Liver (tissue), 3 donors: ENCODE measurements around the gene SERPINA5.

Experiments
- EGR1 ChIP-seq, 2 donors: IDR thresholded peaks; 2 replicates each; pipeline ENCODE4 v1.6.1; 2016 to 2018; ENCODE audit warnings: antibody characterized with exemption in 2 of 2, low read depth in 2 of 2
- FOXA1 ChIP-seq: IDR thresholded peaks from 2 replicates; pipeline ENCODE4 v1.6.1; 2016; ENCODE audit warnings: antibody characterized with exemption
- HNF4G ChIP-seq: IDR thresholded peaks from 2 replicates; pipeline ENCODE4 v1.6.1; 2016; ENCODE audit warnings: antibody characterized with exemption
- NR2F2 ChIP-seq: IDR thresholded peaks from 2 replicates; pipeline ENCODE4 v1.6.1; 2016; ENCODE audit warnings: antibody characterized with exemption
- RAD21 ChIP-seq, 2 donors: IDR thresholded peaks; 2 replicates each; pipeline ENCODE4 v1.6.1; 2016; ENCODE audit warnings: antibody characterized with exemption in 2 of 2, mild to moderate bottlenecking in 2 of 2
- RXRA ChIP-seq, 2 donors: IDR thresholded peaks; 2 replicates each; pipeline ENCODE4 v1.6.1; 2017 to 2018; ENCODE audit warnings: antibody characterized with exemption in 2 of 2, mild to moderate bottlenecking in 1 of 2
- SP1 ChIP-seq: IDR thresholded peaks from 2 replicates; pipeline ENCODE4 v1.6.1; 2018; ENCODE audit warnings: antibody characterized with exemption, mild to moderate bottlenecking
- TAF1 ChIP-seq: conservative IDR thresholded peaks from 2 replicates; pipeline ENCODE4 v1.6.1; 2016; ENCODE audit warnings: antibody characterized with exemption, mild to moderate bottlenecking
- TF ChIP-seq, protein P1 (sequence below): IDR thresholded peaks from 2 replicates; pipeline ENCODE4 v1.6.1; 2016; ENCODE audit warnings: antibody characterized with exemption
- TF ChIP-seq, protein P2 (sequence below): fragments of 150-350 bp; IDR thresholded peaks from 2 replicates; pipeline ENCODE4 v1.5.1; 2017; ENCODE audit warnings: improper control_type of control experiment, low read depth, low read length; ENCODE audit not compliant: missing input control
- TF ChIP-seq, protein P3 (sequence below): IDR thresholded peaks from 2 replicates; pipeline ENCODE4 v1.6.1; 2016; ENCODE audit warnings: antibody characterized with exemption
- TF ChIP-seq, protein P4 (sequence below): IDR thresholded peaks from 2 replicates; pipeline ENCODE4 v1.6.1; 2016; ENCODE audit warnings: antibody characterized with exemption
- donor health status: healthy.
- donor health status: healthy.

DNA sequence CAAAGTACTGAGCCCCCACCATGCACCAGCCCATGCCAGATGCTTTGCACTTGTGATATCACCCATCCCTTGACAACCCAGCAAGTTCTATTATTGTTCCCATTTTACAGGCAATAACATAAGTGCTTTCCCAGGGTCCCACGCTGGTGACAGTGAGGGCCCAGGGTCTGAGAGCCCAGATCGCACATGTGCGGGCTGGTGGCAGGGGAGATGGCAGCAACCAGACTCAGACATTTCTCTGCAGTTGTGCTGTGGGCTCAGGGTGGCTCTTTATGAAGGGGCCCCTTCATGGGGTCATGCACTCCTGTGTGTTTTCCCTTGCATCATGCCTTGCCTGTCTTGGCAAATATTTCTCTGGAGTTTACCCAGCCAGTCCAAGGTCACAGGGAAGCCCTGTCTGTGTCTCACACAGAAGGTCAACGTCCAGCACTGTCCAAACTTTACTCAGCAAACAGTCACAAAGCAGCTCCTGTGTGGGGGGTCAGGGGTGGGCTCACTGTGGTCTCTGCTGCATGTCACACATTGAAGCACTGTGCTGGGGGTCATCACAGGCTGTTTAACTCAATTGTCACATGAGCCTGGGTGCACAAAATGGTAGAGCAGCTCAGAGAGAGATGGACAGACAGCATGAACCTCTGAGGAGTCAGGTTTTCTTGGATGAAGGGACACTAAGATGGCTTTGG, 12.7 kb downstream of the SERPINA5 start:
- TF ChIP-seq RAD21 (IDR thresholded peaks at IDR 0.05) (peak in 1 of 2 donors; percentile 62), RXRA (IDR thresholded peaks at IDR 0.05) (peak; percentile 97 to 99), EGR1 (IDR thresholded peaks at IDR 0.05; ENCODE audit: low read depth in 2 of 2) (peak in 1 of 2 donors; percentile 59), TAF1 (no peak), FOXA1 (peak; percentile 73), NR2F2 (peak; percentile 96), SP1 (peak; percentile 96), HNF4G (peak; percentile 100)
- TF ChIP-seq, protein P1, sequence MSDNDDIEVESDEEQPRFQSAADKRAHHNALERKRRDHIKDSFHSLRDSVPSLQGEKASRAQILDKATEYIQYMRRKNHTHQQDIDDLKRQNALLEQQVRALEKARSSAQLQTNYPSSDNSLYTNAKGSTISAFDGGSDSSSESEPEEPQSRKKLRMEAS, result peak; percentile 82
- TF ChIP-seq, protein P2, sequence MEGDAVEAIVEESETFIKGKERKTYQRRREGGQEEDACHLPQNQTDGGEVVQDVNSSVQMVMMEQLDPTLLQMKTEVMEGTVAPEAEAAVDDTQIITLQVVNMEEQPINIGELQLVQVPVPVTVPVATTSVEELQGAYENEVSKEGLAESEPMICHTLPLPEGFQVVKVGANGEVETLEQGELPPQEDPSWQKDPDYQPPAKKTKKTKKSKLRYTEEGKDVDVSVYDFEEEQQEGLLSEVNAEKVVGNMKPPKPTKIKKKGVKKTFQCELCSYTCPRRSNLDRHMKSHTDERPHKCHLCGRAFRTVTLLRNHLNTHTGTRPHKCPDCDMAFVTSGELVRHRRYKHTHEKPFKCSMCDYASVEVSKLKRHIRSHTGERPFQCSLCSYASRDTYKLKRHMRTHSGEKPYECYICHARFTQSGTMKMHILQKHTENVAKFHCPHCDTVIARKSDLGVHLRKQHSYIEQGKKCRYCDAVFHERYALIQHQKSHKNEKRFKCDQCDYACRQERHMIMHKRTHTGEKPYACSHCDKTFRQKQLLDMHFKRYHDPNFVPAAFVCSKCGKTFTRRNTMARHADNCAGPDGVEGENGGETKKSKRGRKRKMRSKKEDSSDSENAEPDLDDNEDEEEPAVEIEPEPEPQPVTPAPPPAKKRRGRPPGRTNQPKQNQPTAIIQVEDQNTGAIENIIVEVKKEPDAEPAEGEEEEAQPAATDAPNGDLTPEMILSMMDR, result no peak
- TF ChIP-seq, protein P3, sequence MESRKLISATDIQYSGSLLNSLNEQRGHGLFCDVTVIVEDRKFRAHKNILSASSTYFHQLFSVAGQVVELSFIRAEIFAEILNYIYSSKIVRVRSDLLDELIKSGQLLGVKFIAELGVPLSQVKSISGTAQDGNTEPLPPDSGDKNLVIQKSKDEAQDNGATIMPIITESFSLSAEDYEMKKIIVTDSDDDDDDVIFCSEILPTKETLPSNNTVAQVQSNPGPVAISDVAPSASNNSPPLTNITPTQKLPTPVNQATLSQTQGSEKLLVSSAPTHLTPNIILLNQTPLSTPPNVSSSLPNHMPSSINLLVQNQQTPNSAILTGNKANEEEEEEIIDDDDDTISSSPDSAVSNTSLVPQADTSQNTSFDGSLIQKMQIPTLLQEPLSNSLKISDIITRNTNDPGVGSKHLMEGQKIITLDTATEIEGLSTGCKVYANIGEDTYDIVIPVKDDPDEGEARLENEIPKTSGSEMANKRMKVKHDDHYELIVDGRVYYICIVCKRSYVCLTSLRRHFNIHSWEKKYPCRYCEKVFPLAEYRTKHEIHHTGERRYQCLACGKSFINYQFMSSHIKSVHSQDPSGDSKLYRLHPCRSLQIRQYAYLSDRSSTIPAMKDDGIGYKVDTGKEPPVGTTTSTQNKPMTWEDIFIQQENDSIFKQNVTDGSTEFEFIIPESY, result peak; percentile 73
- TF ChIP-seq, protein P4, sequence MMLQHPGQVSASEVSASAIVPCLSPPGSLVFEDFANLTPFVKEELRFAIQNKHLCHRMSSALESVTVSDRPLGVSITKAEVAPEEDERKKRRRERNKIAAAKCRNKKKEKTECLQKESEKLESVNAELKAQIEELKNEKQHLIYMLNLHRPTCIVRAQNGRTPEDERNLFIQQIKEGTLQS, result peak; percentile 99
